OCI-LY7 (cell line): ENCODE data around the gene PRR5L. TPM values are rescaled to one million over a fixed set of nuclear protein-coding genes. Genes with fewer than 3 reads are reported as not detected.

Source experiments
- BruUV-seq: library from RNA; stranded (reverse); fragments of 400-500 nt; replicated peaks from 2 replicates; lab custom pipeline; 2021; lab: Mats Ljungman, UMichigan
- CTCF ChIA-PET: fragments of 300-600 bp; sonication (Branson Sonifier 250); formaldehyde crosslinking; loops from one replicate; lab custom pipeline; 2022; ENCODE audit warnings: antibody characterized with exemption; ENCODE audit not compliant: unreplicated experiment; lab: Charles Lee
- POLR2A ChIA-PET: fragments of 300-600 bp; sonication (Branson Sonifier 250); formaldehyde crosslinking; loops from one replicate; lab custom pipeline; 2022; ENCODE audit warnings: antibody characterized with exemption; lab: Charles Lee
- DNase-seq: peaks from one replicate; pipeline ENCODE4 v3.0.0-alpha.2; 2015; ENCODE audit warnings: low spot score
- H2AFZ ChIP-seq: fragments of 200-600 bp; sonication (generic), shearing (Covaris generic); 2 replicates; pipeline ENCODE4 v1.6.1; 2014; ENCODE audit warnings: mild to moderate bottlenecking, antibody characterized with exemption, low read length, moderate library complexity
- H3K27ac ChIP-seq: fragments of 200-600 bp; sonication (generic); 2 replicates; pipeline ENCODE4 v1.5.1; 2014; ENCODE audit warnings: mixed run types, low read depth, mild to moderate bottlenecking, moderate library complexity, low read length, inconsistent platforms; ENCODE audit not compliant: poor library complexity, severe bottlenecking
- H3K36me3 ChIP-seq: fragments of 200-600 bp; sonication (generic); 2 replicates; pipeline ENCODE4 v1.6.1; 2014; ENCODE audit warnings: mild to moderate bottlenecking, antibody characterized with exemption, low read length, moderate library complexity, mixed read lengths; ENCODE audit not compliant: insufficient read depth
- H3K4me1 ChIP-seq: fragments of 200-600 bp; sonication (generic); 2 replicates; pipeline ENCODE4 v1.5.1; 2014; ENCODE audit warnings: mild to moderate bottlenecking, low read length; ENCODE audit not compliant: insufficient read depth, poor library complexity, severe bottlenecking
- H3K4me2 ChIP-seq: fragments of 200-600 bp; sonication (generic); 2 replicates; pipeline ENCODE4 v1.6.1; 2014; ENCODE audit warnings: mild to moderate bottlenecking, low read length
- H3K4me3 ChIP-seq: fragments of 200-600 bp; sonication (generic); 2 replicates; pipeline ENCODE4 v1.5.1; 2014; ENCODE audit warnings: mild to moderate bottlenecking, low read depth, low read length; ENCODE audit not compliant: poor library complexity, severe bottlenecking
- H3K79me2 ChIP-seq: fragments of 200-600 bp; sonication (generic); 2 replicates; pipeline ENCODE4 v1.6.1; 2016; ENCODE audit warnings: low read depth, mild to moderate bottlenecking, low read length, moderate library complexity, mixed read lengths; ENCODE audit not compliant: insufficient read depth
- H3K9me2 ChIP-seq: fragments of 200-600 bp; sonication (generic); 2 replicates; pipeline ENCODE4 v1.6.1; 2016; ENCODE audit warnings: mild to moderate bottlenecking, low read length, mixed read lengths; ENCODE audit not compliant: insufficient read depth
- H3K9me3 ChIP-seq: fragments of 200-600 bp; sonication (generic); 2 replicates; pipeline ENCODE4 v1.6.1; 2014; ENCODE audit warnings: mild to moderate bottlenecking, mixed run types, low read length, mixed read lengths
- H4K20me1 ChIP-seq: fragments of 200-600 bp; sonication (generic); 2 replicates; pipeline ENCODE4 v1.6.1; 2014; ENCODE audit warnings: mild to moderate bottlenecking, antibody characterized with exemption, low read length, moderate library complexity, mixed read lengths; ENCODE audit not compliant: insufficient read depth
- EZH2phosphoT487 ChIP-seq: fragments of 200-600 bp; sonication (generic); IDR thresholded peaks from 2 replicates; pipeline ENCODE4 v1.6.1; 2018; ENCODE audit warnings: low read depth, borderline replicate concordance, mild to moderate bottlenecking, mixed run types, antibody characterized with exemption, low read length, moderate library complexity, mixed read lengths
- intact Hi-C: fragments of 100-400 bp; cut with micrococcal nuclease; formaldehyde crosslinking; loops from one replicate; pipeline ENCODE4 v1.10.0; 2022; ENCODE audit not compliant: unreplicated experiment
- total RNA-seq, 2 experiments: library from RNA; depleted of rRNA in 1 of 2; stranded (reverse); fragments of >200 nt in 1 of 2; shearing (Covaris generic) in 1 of 2; gene quantifications; 2 replicates each; pipeline ENCODE4 v1.2.3, GENCODE V29; 2014 to 2022
- TF ChIP-seq, protein P1 (sequence below): fragments of 200-600 bp; sonication (generic); conservative IDR thresholded peaks from 2 replicates; pipeline ENCODE4 v1.5.1; 2014; ENCODE audit warnings: mild to moderate bottlenecking, antibody characterized with exemption, low read length, moderate library complexity, mixed read lengths

Gene PRR5L
- total RNA-seq, 2 experiments from 2014 or later, result not detected

DNA sequence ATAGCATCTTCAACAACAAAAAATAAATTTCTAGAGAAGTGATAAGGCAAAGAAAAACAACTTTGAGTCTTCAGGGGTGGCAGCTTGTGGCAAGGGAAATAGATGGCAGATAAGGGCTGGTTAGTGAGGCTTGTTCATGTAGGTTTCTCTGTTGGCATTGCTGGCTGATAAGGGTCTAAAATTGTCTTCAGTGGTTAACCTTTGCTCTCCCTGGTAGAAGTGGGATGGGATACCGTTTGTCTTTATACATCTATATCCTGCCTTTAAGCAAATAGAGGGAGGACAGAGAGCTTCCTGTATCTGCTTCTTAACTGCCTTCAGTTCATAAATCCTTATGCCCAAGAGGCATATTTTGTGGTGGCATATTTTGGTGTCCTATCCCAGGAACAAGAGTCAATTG, 156.9 kb downstream of the PRR5L start:
- 0 out of 2 replicates have a peak overlapping the region, but pooled peaks have one; percentile 2 for H2AFZ ChIP-seq
- BruUV-seq, result no TSS peak
- DNase-seq, result no peak

DNA sequence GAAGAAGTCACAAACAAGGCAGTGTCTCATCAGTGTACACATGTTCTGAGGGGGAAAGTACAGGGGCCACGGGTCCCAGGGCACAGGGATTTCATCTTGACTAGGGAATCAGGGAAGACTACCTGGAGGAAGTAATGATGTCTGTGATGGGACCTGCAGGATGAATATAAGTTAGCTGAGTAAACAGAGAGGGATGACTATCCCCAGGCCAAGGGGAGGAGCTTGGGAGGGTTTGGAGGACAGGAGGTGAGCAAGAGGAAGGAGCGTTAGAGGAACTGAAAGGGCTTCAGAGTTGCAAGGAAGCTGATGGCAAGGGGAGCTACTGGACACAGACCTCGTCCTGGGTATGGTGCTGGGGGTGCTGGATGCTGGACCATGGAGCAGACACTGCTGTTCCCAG, 157.6 kb downstream of the PRR5L start:
- intact Hi-C loops, result no loop called here
- no peak overlapping the region for H3K4me3 ChIP-seq
- CTCF ChIA-PET, result no interaction called here
- no peak for TF ChIP-seq EZH2phosphoT487
- TF ChIP-seq, protein P1, sequence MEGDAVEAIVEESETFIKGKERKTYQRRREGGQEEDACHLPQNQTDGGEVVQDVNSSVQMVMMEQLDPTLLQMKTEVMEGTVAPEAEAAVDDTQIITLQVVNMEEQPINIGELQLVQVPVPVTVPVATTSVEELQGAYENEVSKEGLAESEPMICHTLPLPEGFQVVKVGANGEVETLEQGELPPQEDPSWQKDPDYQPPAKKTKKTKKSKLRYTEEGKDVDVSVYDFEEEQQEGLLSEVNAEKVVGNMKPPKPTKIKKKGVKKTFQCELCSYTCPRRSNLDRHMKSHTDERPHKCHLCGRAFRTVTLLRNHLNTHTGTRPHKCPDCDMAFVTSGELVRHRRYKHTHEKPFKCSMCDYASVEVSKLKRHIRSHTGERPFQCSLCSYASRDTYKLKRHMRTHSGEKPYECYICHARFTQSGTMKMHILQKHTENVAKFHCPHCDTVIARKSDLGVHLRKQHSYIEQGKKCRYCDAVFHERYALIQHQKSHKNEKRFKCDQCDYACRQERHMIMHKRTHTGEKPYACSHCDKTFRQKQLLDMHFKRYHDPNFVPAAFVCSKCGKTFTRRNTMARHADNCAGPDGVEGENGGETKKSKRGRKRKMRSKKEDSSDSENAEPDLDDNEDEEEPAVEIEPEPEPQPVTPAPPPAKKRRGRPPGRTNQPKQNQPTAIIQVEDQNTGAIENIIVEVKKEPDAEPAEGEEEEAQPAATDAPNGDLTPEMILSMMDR, result no peak
- no TSS peak for BruUV-seq
- POLR2A ChIA-PET, result interaction anchor here (0.6 kb wide), 1 partner anchor 143 kb away, joined by 3 read pairs; no protein-coding TSS in a partner anchor
- H2AFZ ChIP-seq, result 0 out of 2 replicates have a peak overlapping the region, but pooled peaks have one; percentile 2
- H3K79me2 ChIP-seq, result no peaks in the 10 kb centered on the region
- H3K27ac ChIP-seq, result no peak overlapping the region
- H3K4me1 ChIP-seq, result peaks cover 9% of the 10 kb centered on the region
- H3K9me3 ChIP-seq, result no peaks in the 10 kb centered on the region
- H4K20me1 ChIP-seq, result no peaks in the 10 kb centered on the region
- H3K9me2 ChIP-seq, result no peaks in the 10 kb centered on the region
- peak; percentile 4 for DNase-seq
- no peak overlapping the region for H3K4me2 ChIP-seq
- H3K36me3 ChIP-seq, result no peaks in the 10 kb centered on the region

More for the DNA sequence above, 156.9 kb downstream of the PRR5L start:
- POLR2A ChIA-PET, result interaction anchor here (0.6 to 0.7 kb wide), 2 partner anchors 33 to 142 kb away, joined by 3 to 5 read pairs; no protein-coding TSS in a partner anchor
- intact Hi-C loops, result no loop called here
- Histone ChIP-seq H4K20me1 (no peaks in the 10 kb centered on the region), H3K9me2 (no peaks in the 10 kb centered on the region), H3K4me2 (no peak overlapping the region), H3K27ac (no peak overlapping the region), H3K9me3 (no peaks in the 10 kb centered on the region), H3K4me1 (peaks cover 9% of the 10 kb centered on the region), H3K79me2 (no peaks in the 10 kb centered on the region), H3K4me3 (no peak overlapping the region), H3K36me3 (no peaks in the 10 kb centered on the region)
- CTCF ChIA-PET, result no interaction called here
- TF ChIP-seq, protein P1, result no peak
- TF ChIP-seq EZH2phosphoT487, result no peak

DNA sequence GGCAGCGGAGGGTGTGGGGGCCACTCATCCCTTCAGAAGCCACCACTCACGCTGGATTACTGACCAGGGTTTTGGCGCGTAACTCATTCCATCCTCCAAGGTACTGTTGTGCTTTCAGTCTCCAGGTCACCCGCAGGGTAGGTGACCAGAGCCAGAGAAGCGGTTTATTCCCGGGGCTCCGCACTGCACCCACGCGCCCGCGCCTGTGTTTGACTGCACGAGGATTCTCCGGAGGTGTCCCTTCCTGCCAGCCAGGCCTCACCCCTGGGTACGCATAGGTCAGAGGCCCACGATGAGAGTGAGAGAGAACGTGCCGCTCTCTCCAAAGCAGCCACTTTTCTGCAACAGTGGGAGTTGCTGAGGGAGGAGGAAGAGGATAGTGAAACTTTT, 158.5 kb downstream of the PRR5L start:
- H3K4me2 ChIP-seq, result no peak overlapping the region
- H3K9me3 ChIP-seq, result no peaks in the 10 kb centered on the region
- POLR2A ChIA-PET, result no interaction called here
- peaks cover 9% of the 10 kb centered on the region for H3K4me1 ChIP-seq
- intact Hi-C loops, result no loop called here
- no peak for DNase-seq
- no peaks in the 10 kb centered on the region for H4K20me1 ChIP-seq
- no peak overlapping the region for H3K4me3 ChIP-seq
- no peaks in the 10 kb centered on the region for H3K36me3 ChIP-seq
- no peaks in the 10 kb centered on the region for H3K79me2 ChIP-seq
- TF ChIP-seq, protein P1, result no peak
- TF ChIP-seq EZH2phosphoT487, result no peak
- no peak overlapping the region for H2AFZ ChIP-seq
- no TSS peak for BruUV-seq
- CTCF ChIA-PET, result no interaction called here
- no peak overlapping the region for H3K27ac ChIP-seq
- H3K9me2 ChIP-seq, result no peaks in the 10 kb centered on the region
